Measurements from ENCODE around the gene GPRC5B.

The GPRC5B gene

GRCh38 chr16:19871721-19872120 lies 12.9 kb downstream of the GPRC5B start:
- DNase-seq (ENCODE audit: low read depth) = no peak

GRCh38 chr16:19868421-19868820 lies 16.2 kb downstream of the GPRC5B start:
- no peak for DNase-seq (ENCODE audit: low read depth)

- DNase-seq (ENCODE audit: low read depth) = no peak
These were observed 20.1 kb downstream of the GPRC5B start for GRCh38 chr16:19864566-19864965.

- DNase-seq (ENCODE audit: low read depth) = no peak
These were observed 20.7 kb downstream of the GPRC5B start for GRCh38 chr16:19863990-19864389.

GRCh38 chr16:19861811-19862327 lies 22.8 kb downstream of the GPRC5B start:
- DNase-seq (ENCODE audit: low read depth) = no peak

GRCh38 chr16:19861133-19861532 lies 23.5 kb downstream of the GPRC5B start:
- DNase-seq (ENCODE audit: low read depth) = no peak

- no peak for DNase-seq (ENCODE audit: low read depth)
These were observed 24.2 kb downstream of the GPRC5B start for GRCh38 chr16:19860166-19861041.

- DNase-seq (ENCODE audit: low read depth) = no peak
These were observed 25.0 kb downstream of the GPRC5B start for GRCh38 chr16:19859603-19860002.

GRCh38 chr16:19859166-19859565 lies 25.5 kb downstream of the GPRC5B start:
- no peak for DNase-seq (ENCODE audit: low read depth)

GRCh38 chr16:19858340-19859018 lies 26.2 kb downstream of the GPRC5B start:
- DNase-seq (ENCODE audit: low read depth) = no peak

- no peak for DNase-seq (ENCODE audit: low read depth)
These were observed 26.9 kb downstream of the GPRC5B start for GRCh38 chr16:19857593-19858339.

- DNase-seq (ENCODE audit: low read depth) = no peak
These were observed 28.5 kb downstream of the GPRC5B start for GRCh38 chr16:19856120-19856519.

- no peak for DNase-seq (ENCODE audit: low read depth)
These were observed 30.1 kb downstream of the GPRC5B start for GRCh38 chr16:19854543-19854876.

- no peak for DNase-seq (ENCODE audit: low read depth)
These were observed 30.7 kb downstream of the GPRC5B start for GRCh38 chr16:19853742-19854542.

GRCh38 chr16:19853132-19853741 lies 31.4 kb downstream of the GPRC5B start:
- DNase-seq (ENCODE audit: low read depth) = no peak

- no peak for DNase-seq (ENCODE audit: low read depth)
These were observed 33.2 kb downstream of the GPRC5B start for GRCh38 chr16:19851476-19851875.

GRCh38 chr16:19850131-19850817 lies 34.4 kb downstream of the GPRC5B start:
- no peak for DNase-seq (ENCODE audit: low read depth)

GRCh38 chr16:19848756-19849155 lies 35.9 kb downstream of the GPRC5B start:
- no peak for DNase-seq (ENCODE audit: low read depth)

GRCh38 chr16:19846436-19846835 lies 38.2 kb downstream of the GPRC5B start:
- no peak for DNase-seq (ENCODE audit: low read depth)

GRCh38 chr16:19844945-19845641 lies 39.6 kb downstream of the GPRC5B start:
- DNase-seq (ENCODE audit: low read depth) = no peak

Measured in T-helper 22 cell (primary cell).